CD14-positive monocyte (primary cell): ENCODE data around the gene FGFR1OP2. TPM values are rescaled to one million over a fixed set of nuclear protein-coding genes. Genes with fewer than 3 reads are reported as not detected.

Experiments
- DNase-seq, 3 donors: peaks; one replicate each; pipeline ENCODE4 v3.0.0-alpha.2; 2011 to 2022
- H2AFZ ChIP-seq: 2 replicates; pipeline ENCODE4 v1.6.0; 2012; ENCODE audit warnings: mild to moderate bottlenecking, low read depth, low read length, inconsistent platforms; ENCODE audit not compliant: insufficient read depth, poor library complexity, severe bottlenecking
- H3K27ac ChIP-seq, 2 donors: 1 replicate in 1 of 2; 2 replicates in 1 of 2; pipeline ENCODE4 v1.5.1; 2012 to 2013; ENCODE audit warnings: low read length in 2 of 2, control low read depth in 1 of 2, inconsistent platforms in 1 of 2, low read depth in 1 of 2, mild to moderate bottlenecking in 1 of 2
- H3K27me3 ChIP-seq, 2 donors: one replicate each; pipeline versions ENCODE4 v1.6.0 to v1.6.1; 2011 to 2013; ENCODE audit warnings: low read length in 2 of 2; ENCODE audit not compliant: control insufficient read depth in 2 of 2, insufficient read depth in 2 of 2
- H3K36me3 ChIP-seq, 2 donors: replicated peaks in 1 of 2; 1 replicate in 1 of 2; 2 replicates in 1 of 2; pipeline versions ENCODE4 v1.5.1 to v1.6.1; 2012 to 2013; ENCODE audit warnings: low read length in 2 of 2, control low read depth in 1 of 2, inconsistent platforms in 1 of 2, mild to moderate bottlenecking in 1 of 2; ENCODE audit not compliant: insufficient read depth in 2 of 2, control insufficient read depth in 1 of 2
- H3K4me1 ChIP-seq, 2 donors: 1 replicate in 1 of 2; 2 replicates in 1 of 2; pipeline versions ENCODE4 v1.5.1 to v1.6.1; 2012 to 2013; ENCODE audit warnings: low read length in 2 of 2, control low read depth in 1 of 2, inconsistent platforms in 1 of 2, mild to moderate bottlenecking in 1 of 2, moderate library complexity in 1 of 2; ENCODE audit not compliant: insufficient read depth in 2 of 2, control insufficient read depth in 1 of 2
- H3K4me2 ChIP-seq: replicated peaks from 2 replicates; pipeline ENCODE3; 2012; ENCODE audit warnings: low read length, moderate library complexity, mild to moderate bottlenecking; ENCODE audit not compliant: poor library complexity, severe bottlenecking; ENCODE audit errors: extremely low read depth
- H3K4me3 ChIP-seq, 3 experiments: fragments of 200-600 bp in 1 of 3; sonication (generic) in 1 of 3; replicated peaks in 1 of 3; 1 replicate in 2 of 3; 2 replicates in 1 of 3; pipeline ENCODE4 v1.5.1; 2011 to 2013; ENCODE audit warnings: low read length in 3 of 3, mild to moderate bottlenecking in 3 of 3, control low read depth in 2 of 3, low read depth in 2 of 3, inconsistent platforms in 1 of 3, moderate library complexity in 1 of 3
- H3K79me2 ChIP-seq: 2 replicates; pipeline ENCODE4 v1.6.0; 2012; ENCODE audit warnings: mild to moderate bottlenecking, control low read depth, inconsistent platforms, low read length, moderate library complexity; ENCODE audit not compliant: insufficient read depth
- H3K9ac ChIP-seq: 2 replicates; pipeline ENCODE4 v1.6.0; 2017; ENCODE audit warnings: low read length, mild to moderate bottlenecking; ENCODE audit not compliant: insufficient read depth, poor library complexity, severe bottlenecking
- H3K9me3 ChIP-seq, 2 donors: replicated peaks in 1 of 2; 1 replicate in 1 of 2; 2 replicates in 1 of 2; pipeline versions ENCODE4 v1.5.1 to v1.6.1; 2012 to 2013; ENCODE audit warnings: low read length in 2 of 2, control low read depth in 1 of 2; ENCODE audit not compliant: control insufficient read depth in 1 of 2, insufficient read depth in 1 of 2
- H4K20me1 ChIP-seq: 2 replicates; pipeline ENCODE4 v1.6.0; 2012; ENCODE audit warnings: mild to moderate bottlenecking, low read length, control low read depth, moderate library complexity; ENCODE audit not compliant: insufficient read depth
- H3K27ac Mint-ChIP-seq, 7 donors: one replicate each; pipeline ENCODE4 v1.8.0; 2020; ENCODE audit warnings: mild to moderate bottlenecking in 7 of 7, mixed read lengths in 7 of 7, moderate library complexity in 6 of 7, inconsistent platforms in 2 of 7
- H3K27me3 Mint-ChIP-seq, 3 donors: one replicate each; pipeline ENCODE4 v1.8.0; 2021 to 2022; ENCODE audit warnings: low read depth in 3 of 3, mild to moderate bottlenecking in 3 of 3, mixed read lengths in 3 of 3, moderate library complexity in 3 of 3, inconsistent platforms in 1 of 3
- H3K36me3 Mint-ChIP-seq, 2 donors: one replicate each; pipeline ENCODE4 v1.8.0; 2020; ENCODE audit warnings: mixed read lengths in 2 of 2, inconsistent platforms in 1 of 2, mild to moderate bottlenecking in 1 of 2
- H3K4me1 Mint-ChIP-seq: one replicate; pipeline ENCODE4 v1.8.0; 2020; ENCODE audit warnings: mild to moderate bottlenecking, mixed read lengths
- H3K4me3 Mint-ChIP-seq, 2 donors: one replicate each; pipeline ENCODE4 v1.8.0; 2020; ENCODE audit warnings: mild to moderate bottlenecking in 2 of 2, mixed read lengths in 2 of 2, moderate library complexity in 1 of 2
- H3K9me3 Mint-ChIP-seq, 7 donors: one replicate each; pipeline ENCODE4 v1.8.0; 2020 to 2022; ENCODE audit warnings: mixed read lengths in 7 of 7, mild to moderate bottlenecking in 6 of 7, moderate library complexity in 6 of 7, inconsistent platforms in 2 of 7
- CTCF ChIP-seq: fragments of 200-600 bp; IDR thresholded peaks from one replicate; pipeline ENCODE4 v1.8.0; 2022; ENCODE audit warnings: antibody characterized with exemption, mild to moderate bottlenecking
- WGBS: methylation state at CpG from one replicate; pipeline ENCODE4 v1.1.5; 2013; ENCODE audit warnings: missing lambda C conversion rate; ENCODE audit not compliant: insufficient coverage; 5-methylcytosine and 5-hydroxymethylcytosine counted together
- intact Hi-C, 2 donors: fragments of 100-400 bp; cut with micrococcal nuclease; formaldehyde crosslinking; loops; one replicate each; pipeline versions ENCODE4 v1.15.0 to v1.15.1; 2023
- polyA plus RNA-seq, 3 donors: library from polyadenylated mRNA; depleted of rRNA in 1 of 3; unstranded in 2 of 3; stranded (reverse) in 1 of 3; fragments of 300-500 nt in 2 of 3; fragments of >200 nt in 1 of 3; fragmentation: Illumina TruSeq in 2 of 3; gene quantifications; 1 replicate in 2 of 3; 2 replicates in 1 of 3; pipeline ENCODE4 v1.2.3, GENCODE V29; 2012 to 2021

Gene FGFR1OP2
- polyA plus RNA-seq, 3 donors = 29.8 to 68.9 (median 66.4) TPM

- Histone ChIP-seq H2AFZ (no peak overlapping the region), H3K4me2 (no peak overlapping the region), H3K9ac (no peak overlapping the region), H3K36me3 (peaks cover 45 to 79% of the 10 kb centered on the region in 2 donors), H3K79me2 (peaks cover 33% of the 10 kb centered on the region), H3K4me1 (peaks cover 19% of the 10 kb centered on the region in 2 donors), H3K27me3 (no peaks in the 10 kb centered on the region), H3K27ac (no peak overlapping the region), H3K9me3 (no peaks in the 10 kb centered on the region), H4K20me1 (no peaks in the 10 kb centered on the region), H3K4me3 (no peak overlapping the region)
- intact Hi-C loops = no loop called here
- Mint-ChIP-seq H3K27me3 (no peaks in the 10 kb centered on the region), H3K4me1 (peaks cover 19% of the 10 kb centered on the region), H3K27ac (no peak overlapping the region), H3K36me3 (peaks cover 50 to 62% of the 10 kb centered on the region in 2 donors), H3K4me3 (no peak overlapping the region), H3K9me3 (no peaks in the 10 kb centered on the region)
- no peak for DNase-seq
- WGBS = no CpG with 5 or more reads among the region's 4 CpGs
- TF ChIP-seq CTCF = no peak
Measured at GRCh38 chr12:26991826-26992225, 53.6 kb downstream of the FGFR1OP2 start.

- TF ChIP-seq CTCF = no peak
- H3K27ac Mint-ChIP-seq = no peak overlapping the region
- H3K36me3 Mint-ChIP-seq = peaks cover 45 to 57% of the 10 kb centered on the region in 2 donors
Measured at GRCh38 chr12:26994109-26994508, 55.8 kb downstream of the FGFR1OP2 start.

More at GRCh38 chr12:26994109-26994508, 55.8 kb downstream of the FGFR1OP2 start:
- peaks cover 42 to 74% of the 10 kb centered on the region in 2 donors for H3K36me3 ChIP-seq
- no CpG with 5 or more reads among the region's 1 CpG for WGBS
- no peak for DNase-seq
- H2AFZ ChIP-seq = no peak overlapping the region
- H3K4me3 Mint-ChIP-seq = no peak overlapping the region
- H3K4me2 ChIP-seq = no peak overlapping the region
- H3K4me1 Mint-ChIP-seq = peaks cover 24% of the 10 kb centered on the region
- intact Hi-C loops = loop anchor here in 1 of 2 donors (2.0 kb wide), 1 partner anchor 19 kb away; no protein-coding TSS in a partner anchor
- no peaks in the 10 kb centered on the region for H4K20me1 ChIP-seq
- no peak overlapping the region for H3K4me3 ChIP-seq
- no peaks in the 10 kb centered on the region for H3K9me3 ChIP-seq
- H3K9ac ChIP-seq = no peak overlapping the region
- H3K9me3 Mint-ChIP-seq = peaks cover 0 to 4% (median 0%) of the 10 kb centered on the region in 7 donors
- peaks cover 34% of the 10 kb centered on the region for H3K79me2 ChIP-seq
- H3K27me3 ChIP-seq = no peaks in the 10 kb centered on the region
- H3K27me3 Mint-ChIP-seq = no peaks in the 10 kb centered on the region
- H3K27ac ChIP-seq = no peak overlapping the region
- H3K4me1 ChIP-seq = peaks cover 20 to 24% of the 10 kb centered on the region in 2 donors
